GM18907 (cell line): ENCODE data around the gene THBS2.
"Not testable (repeated sequence)": the region's sequence is repeated elsewhere in the genome, so short reads cannot be mapped to it uniquely, and the experiment has no call there.

Experiments
- ATAC-seq: cut with Tn5 transposase; IDR thresholded peaks from one replicate; pipeline ENCODE4 v1.9.1; 2021; ENCODE audit warnings: mild to moderate bottlenecking, moderate library complexity; ENCODE audit not compliant: unreplicated experiment

The THBS2 gene

DNA sequence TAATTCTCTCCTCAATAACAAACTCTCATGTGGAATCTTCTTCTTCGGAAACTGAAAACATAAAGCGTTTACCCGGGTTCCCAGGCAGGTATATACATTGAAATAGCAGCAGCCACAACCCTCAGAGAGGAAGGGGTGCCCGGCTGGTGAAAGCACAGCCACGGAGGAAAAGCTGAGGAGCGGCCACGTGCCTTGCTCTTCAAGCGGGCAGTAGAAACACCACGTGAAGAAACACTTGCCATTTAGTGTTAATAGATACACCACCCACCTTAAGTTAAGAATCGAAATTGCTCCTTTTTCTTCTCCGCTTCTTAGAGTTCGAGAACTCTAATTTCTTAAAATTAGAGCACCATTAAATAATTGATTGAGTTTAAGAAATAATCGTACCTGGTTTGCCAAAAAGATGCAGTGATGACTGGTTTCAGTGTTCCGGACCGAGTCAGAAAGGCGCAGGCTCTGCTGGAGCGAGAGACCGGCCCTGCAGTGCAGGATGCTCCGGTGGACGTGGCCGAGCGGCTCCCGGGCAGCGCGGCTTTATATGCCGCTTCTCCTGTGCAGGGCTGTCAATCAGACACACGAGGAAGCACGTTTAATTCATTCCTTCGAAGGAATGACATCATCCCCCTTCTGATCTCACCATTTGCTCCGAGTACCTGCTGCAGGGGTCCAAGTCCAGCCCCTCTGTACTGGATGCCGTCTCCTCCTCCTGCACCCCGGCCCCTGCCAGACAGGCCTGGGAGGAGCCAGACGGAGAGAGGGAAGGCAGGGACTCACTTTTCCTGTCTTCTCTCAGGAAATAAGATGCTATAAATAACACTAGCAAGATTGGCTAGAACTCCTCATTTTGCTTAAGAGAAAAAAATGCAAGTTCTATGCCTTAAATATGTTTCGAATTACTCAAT, at the start of gene THBS2:
Gene THBS2 (minus strand): TSS at position 510 of the 902 bp plus-strand sequence. CDS start 3,062 bp downstream, outside the sequence.
- ATAC-seq, result no peak

DNA sequence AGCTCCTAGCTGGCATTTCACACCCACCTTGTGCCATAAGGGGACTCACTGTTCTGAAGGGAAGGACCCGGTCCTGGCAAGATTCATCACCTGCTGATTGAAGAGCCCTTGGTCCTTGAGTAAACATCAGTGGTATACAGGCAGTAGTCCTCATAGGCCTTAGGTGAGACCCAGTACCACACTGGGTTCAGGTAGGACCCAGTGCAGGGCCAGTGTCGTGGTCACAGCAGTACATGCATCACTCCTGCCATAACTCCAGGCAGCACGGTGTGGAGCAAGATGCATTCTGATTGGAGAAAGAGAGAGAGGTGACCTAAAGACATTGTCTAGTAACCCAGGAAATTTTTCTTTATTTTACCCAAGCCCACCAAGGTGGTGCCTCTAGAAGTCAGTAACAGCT, 49.1 kb upstream of the THBS2 start:
- ATAC-seq, result no peak

DNA sequence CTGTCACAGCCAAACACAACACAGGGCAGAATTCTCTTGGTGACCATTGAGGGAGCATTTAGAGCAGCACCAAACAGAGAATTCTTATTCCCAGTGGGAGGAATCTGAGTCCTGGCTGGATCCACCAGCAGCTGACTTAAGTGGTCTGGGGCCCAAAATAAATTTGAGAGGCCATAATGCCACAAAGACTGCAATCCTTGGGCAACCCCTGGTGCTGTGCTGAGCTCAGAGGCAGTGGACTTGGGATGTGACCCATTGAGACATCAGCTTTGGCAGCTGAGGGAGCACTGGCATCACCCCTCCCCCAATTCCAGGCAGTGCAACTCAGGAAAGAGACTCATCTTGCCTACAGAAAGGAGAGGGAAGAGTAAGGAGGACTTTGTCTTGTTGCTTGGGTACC, 48.6 kb upstream of the THBS2 start:
- no peak for ATAC-seq

DNA sequence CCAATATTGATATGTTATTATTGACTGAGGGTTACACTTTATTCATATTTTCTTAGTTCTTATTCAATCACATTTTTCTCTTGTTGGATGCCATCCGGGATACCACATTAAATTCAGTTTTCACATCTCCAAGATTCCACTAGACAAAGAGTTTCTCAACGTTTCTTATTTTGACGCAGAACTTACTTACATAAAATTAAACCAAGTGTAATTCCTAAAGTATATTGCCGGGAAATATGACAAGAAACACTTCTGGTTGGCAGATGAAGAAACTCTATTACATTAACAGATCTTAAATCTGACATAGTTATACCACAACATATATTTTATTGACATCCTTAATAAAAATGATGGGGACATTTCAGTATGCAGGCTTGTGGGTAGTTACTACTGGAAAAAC, 47.3 kb upstream of the THBS2 start:
- ATAC-seq, result no peak

DNA sequence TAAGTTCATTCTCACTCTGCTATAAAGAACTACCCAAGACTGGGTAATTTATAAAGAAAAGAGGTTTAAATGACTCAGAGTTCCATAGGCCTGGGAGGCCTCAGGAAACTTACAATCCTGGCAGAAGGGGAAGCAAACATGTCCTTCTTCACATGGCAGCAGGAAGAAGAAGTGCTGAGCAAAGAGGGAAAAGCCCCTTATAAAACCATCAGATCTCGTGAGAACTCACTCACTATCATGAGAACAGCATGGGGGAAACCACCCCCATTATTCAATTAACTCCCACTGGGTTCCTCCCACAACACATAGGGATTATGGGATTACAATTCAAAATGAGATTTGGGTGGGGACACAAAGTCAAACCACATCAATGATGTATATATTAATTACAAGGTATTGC, 45.0 kb upstream of the THBS2 start:
- ATAC-seq, result not testable (repeated sequence)

DNA sequence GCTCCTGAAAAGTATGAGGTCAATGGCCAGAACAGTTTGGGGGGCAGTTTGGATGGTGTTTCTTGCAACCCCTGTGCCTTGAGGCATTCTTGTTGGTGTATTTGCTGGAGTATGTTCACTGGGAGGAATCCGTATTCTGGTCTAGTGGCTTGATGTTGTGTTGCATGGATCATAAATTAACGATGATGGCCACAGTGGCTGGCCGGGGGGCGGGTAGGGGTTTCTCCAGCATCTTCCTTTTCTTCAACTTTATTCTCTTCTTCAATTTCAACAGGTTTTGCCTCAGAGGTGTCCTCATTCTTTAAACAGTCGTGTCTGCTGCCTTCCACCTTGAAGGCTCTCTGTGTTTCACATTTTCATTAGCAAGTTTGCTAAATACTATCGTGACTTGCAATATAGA, 43.0 kb upstream of the THBS2 start:
- no peak for ATAC-seq

DNA sequence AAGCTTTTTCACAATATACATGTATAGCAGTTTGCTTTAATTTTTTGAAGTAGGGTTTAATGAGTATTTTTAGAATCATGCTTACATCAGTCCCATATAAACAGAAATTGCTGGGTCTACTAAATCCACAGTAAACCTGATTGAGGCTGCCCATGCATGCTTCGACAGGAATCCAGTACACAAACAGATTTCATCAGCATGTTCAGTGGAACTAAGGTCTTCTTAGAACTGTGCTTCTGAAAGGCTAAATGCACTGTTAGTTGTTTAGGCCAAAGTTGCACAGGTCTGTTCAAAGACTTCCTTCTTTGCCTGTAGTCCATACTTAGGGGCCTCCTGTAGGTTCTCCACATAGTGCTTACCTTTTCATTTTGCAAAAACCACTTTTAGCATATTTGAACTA, 42.5 kb upstream of the THBS2 start:
- no peak for ATAC-seq

DNA sequence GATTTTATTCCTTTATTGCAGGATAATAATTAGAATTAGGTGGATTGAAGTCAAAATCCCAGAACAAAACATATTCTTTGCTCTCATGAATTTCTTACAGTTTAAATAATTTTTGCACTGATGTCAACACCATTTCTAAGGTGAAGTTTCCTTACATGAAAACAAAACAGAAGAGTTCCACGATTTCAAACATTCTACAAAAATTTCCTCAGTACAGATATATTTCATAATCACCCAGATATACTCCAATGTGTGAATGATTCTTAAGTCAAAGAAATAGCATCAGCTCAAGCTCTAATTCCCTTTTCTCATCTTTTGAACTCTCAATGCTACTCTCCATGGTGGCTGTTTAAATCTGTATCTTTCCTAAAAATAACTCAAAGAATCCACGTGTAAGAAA, 39.5 kb upstream of the THBS2 start:
- no peak for ATAC-seq

DNA sequence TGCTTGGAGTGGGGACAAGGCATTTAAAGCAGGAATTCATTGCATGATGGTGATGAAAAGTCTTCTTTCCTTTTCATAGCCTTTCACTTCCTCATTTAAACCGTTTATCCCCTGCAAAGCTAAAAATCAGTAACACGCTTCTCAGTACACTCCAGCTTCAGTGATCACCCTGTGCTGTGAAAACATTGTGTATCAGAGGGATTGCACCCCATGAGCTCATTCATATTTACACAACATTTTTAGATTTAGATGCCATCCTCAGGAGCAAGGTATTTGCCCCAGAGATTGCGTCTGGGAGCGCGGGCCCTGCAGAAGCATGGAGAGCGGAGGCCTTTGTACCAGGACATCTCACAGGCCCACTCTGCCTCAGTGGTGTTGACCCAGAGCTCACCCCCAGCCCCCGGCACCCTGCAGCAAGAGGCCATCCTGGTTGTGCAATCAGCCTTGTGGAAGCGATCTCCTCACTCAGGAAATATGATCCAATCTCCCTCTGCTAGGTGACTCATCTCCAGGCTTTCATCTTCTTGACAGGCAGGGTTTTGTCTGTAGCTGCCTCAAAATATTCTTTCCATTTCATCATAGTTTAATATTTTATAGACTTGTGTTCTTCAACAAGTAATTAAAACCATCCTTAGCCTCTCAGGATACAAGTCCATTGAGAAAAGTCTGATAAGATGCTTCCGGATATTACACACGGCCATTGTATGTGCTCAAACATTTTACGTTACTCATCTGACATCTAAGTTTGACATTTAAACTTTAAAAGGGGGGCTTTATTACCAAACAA, 38.9 kb upstream of the THBS2 start:
- no peak for ATAC-seq

DNA sequence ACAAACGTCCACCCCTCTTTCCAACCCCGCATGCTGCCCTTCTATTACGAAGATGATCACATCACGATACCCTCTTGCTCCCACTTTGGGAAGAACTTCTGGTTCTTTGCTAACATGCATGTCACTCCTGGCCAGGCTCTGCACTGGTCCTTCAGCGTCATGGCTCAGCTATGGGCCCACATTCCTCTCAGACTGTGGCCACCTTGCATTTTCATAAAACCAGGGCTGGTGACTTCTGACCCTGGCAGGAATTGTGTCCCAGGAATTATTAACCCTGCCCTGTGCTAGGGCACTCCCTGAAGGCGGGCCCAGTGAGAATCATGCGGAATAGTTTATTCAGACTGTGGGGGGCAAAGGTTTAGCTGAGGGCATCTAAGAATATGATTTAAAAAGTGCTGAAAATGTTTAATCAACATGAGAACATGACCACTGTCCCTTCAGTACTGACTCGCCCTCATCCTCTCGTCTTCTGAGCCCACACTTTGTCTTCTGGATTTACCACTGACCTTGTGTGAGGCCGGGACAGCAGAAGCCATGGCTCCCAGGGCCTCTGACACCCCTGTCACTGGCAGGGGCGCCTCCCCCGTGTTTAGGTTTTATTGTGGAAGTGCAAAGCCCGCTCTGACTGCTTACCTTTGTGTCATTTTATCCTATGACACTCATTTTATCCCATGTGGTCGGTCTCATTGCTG, 38.1 kb upstream of the THBS2 start:
- ATAC-seq, result no peak

DNA sequence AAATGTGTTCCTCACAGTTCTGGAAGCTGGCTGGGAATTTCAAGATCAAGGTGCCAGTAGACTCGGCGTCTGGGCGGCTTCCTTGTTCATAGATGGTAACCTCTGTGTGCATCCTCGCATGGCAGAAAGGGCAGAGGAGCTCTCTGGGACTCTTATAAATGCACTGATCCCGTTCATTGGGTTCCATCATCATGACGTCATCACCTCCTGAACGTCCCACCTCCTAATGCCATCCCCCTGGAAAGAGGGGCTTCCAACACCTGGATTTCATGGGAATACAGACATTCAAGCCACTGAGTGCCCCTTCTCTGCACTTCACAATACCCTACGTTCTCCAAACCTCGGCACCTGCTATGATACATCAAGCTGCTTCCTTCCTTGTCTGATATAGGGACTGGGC, 37.5 kb upstream of the THBS2 start:
- ATAC-seq, result no peak

DNA sequence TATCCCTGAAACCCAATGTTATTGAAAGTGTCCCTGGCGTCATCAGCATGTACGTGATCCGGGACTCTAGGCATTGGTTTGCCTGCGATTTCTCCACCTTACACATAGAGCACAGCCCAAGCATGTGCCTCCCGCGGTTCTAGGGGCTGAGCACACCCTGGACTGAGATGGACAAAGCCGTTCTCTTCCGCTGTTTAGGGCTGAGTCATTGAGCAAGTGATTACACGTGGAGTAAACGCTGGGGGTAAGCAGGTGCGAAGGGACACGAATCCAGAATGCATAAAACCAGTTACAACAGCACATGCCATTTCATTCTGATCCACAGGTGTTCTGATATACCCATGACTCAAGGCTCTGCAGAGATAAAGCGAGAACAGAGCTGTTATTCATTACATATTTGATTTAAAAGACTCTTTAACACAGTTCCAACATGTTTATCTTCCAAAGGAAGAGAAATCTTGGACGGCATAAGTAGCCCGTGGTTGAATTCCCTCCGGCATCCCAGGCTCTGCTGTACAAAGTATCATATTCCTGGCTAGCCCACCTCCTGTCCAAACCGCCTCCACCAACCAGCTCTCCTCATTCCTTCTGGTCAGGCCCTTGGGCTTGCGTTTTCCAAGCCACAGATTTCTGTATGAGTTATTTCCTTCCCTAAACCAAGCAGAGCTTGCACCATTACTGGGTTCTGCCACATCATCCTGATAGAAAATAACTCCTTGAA, 36.1 kb upstream of the THBS2 start:
- ATAC-seq, result no peak

DNA sequence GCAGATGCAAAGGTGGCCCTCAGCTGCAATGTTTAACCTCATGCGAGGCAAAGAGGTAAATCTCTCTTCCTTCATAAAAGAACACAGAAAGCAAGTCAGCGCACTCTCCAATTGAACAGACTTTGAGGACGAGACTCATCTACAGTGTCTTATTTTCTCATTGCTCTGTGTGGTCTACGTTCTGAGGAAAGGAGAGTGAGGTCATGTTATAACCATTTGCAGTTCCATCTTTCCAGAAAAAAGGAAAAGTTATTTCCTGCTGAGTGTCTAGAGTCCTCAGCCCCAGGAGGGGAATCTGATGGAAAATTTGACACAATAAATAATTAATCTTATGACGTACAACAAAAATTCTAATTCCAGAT, 35.6 kb upstream of the THBS2 start:
- ATAC-seq, result no peak

DNA sequence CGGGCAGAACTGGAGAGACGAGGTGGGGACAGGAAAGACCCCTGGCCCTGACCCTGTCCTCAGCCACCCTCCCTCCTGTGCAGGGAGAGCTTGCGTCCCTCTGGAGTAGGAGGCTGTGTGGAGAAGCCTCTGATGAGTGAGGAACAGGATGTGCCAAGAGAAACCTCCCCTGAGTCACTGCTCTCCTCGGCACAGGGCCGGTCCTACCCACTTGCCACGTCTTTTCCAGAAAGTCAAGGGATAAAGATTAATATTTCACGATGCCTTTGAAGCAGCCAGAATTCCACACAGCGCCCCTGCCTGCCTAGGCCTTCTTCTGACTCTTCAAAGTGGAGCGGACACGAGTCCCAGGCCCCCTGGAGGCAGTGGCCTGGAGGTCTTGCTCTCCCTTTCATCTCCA, 34.9 kb upstream of the THBS2 start:
- no peak for ATAC-seq

DNA sequence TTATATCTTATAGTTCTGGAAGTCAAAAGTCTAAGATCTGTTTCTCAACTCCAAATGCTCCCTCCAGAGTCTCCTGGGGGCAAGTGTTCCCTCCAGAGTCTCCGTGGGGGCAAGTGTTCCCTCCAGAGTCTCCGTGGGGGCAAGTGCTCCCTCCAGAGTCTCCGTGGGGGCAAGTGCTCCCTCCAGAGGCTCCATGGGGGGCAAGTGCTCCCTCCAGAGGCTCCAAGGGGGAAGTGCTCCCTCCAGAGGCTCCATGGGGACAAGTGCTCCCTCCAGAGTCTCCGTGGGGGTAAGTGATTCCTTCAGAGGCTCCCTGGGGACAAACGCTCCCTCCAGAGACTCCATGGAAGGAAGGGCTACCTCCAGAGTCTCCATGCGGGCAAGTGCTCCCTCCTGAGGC, 34.0 kb upstream of the THBS2 start:
- ATAC-seq, result no peak

DNA sequence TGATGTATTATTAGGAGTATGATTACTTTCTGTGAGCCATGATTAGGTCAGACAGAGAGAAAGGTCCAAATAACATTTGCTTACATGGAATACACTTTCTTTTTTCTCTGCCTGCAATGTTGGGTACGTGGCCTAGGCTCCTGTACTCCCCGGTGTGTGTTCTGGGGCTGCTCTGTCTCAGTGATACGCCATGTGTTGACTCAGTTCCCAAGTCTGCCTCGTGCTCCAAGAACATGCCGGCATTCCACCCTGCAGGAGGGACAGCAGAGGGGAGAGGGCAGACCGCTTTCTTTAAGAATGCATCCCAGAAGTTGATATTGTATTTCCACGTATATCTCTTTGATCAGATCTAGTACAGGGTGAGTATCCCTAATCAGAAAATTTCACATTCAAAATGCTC, 33.3 kb upstream of the THBS2 start:
- ATAC-seq, result no peak

DNA sequence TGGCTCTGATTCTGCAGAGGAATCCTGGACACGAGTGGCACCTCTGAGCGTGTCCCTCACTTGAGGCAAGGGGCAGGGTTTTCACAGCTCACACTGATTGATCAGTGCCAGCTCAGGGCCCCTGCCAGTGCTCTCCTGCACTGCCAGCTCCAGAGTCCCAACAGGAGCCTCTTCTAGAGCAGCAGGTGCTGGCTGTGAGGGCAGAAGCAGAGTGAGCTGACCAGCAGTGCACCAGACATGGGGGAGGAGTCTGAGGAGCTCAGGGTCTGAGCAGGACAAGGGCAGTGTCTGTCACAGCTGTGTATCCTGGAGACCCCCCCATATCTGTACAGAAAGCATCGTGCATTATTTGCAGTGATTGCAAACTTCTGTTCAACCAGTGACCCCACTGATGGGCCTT, 31.5 kb upstream of the THBS2 start:
- ATAC-seq, result no peak

DNA sequence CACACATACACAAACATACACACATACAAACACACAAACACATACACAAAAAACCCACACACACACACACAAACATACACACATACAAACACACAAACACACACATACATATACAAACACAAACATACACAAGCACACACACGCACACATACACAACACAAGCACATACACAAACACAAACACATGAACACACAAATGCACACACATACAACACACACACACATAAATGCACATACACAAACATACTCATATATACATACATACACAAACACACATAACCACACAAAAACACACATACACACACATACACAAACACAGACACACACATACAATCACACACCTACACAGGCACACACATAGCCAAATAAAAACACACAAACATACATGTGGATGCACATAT, 30.3 kb upstream of the THBS2 start:
- ATAC-seq, result no peak

DNA sequence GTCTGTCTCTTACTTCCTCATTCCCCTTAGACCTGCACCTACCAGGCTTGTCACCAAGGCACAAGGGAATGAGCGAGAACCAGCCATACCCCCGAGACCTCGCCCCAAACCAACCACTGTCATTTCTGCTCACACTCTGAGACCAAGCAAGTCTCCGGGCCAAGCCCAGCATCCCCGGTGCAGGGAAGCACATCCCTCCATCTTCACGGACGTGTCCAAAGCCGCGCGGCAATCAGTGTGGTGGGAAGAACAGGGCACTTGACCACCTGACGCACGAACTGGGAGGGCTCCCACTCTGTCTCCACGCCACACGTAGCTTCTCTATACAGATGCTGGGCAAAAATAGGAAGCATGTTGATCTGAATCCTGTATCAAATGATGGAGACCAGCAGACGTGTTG, 28.4 kb upstream of the THBS2 start:
- ATAC-seq, result no peak

DNA sequence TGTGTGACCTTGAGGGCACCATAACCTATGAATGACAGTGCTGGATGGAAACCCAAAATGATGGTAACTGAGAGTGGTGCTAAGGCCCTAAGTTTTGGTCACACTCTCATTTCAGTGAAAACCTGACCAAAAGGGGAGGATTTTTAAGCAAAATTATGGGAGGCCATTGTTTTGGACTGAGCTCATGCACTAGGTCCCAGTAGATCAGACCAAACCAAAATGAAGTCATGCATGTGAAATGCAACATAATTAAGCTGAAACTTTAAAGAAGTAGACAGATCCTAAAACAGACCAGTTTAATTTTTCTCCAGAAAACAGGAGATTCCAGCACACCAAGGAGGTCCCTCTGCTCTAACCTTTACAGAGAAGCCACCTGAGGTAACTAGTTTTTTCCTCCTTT, 24.0 kb upstream of the THBS2 start:
- no peak for ATAC-seq

DNA sequence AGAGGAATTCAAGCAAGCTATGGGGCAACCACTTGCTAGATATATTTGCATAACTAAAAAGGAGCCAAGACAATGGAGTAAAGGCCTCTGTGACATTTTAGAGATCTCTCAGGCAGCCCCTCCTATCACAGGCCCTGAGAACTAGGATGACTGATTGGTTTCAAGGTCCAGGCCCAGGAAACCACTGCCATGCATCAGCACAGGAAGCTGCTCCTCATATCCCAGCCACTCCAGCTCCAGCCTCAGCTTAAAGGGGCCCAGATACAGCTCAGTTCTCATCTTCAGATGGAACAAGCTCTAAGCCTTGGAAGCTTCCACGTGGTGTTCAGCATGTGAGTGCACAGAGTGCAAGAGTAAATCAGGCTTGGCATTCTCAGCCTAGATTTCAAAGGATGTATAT, 21.1 kb upstream of the THBS2 start:
- no peak for ATAC-seq
